ENCODE data around the gene DNTTIP2. TPM values are rescaled to one million over a fixed set of nuclear protein-coding genes. Genes with fewer than 3 reads are reported as not detected.

DNTTIP2 gene
- polyA plus RNA-seq, 1 donor from 2014 or later, result 43.8 TPM

- no peaks in the 10 kb centered on the region for H3K36me3 ChIP-seq (ENCODE audit: insufficient read depth, low read length)
Observed at GRCh38 chr1:93905051-93905450, 26.0 kb upstream of the DNTTIP2 start.

GRCh38 chr1:93904228-93904627 is 25.2 kb upstream of the DNTTIP2 start:
- H3K79me2 ChIP-seq (replicated peaks; ENCODE audit: insufficient read depth, low read length), result peaks cover 9% of the 10 kb centered on the region
- TF ChIP-seq POLR2AphosphoS5 (IDR thresholded peaks at IDR 0.05) (no peak), CTCF (IDR thresholded peaks at IDR 0.05; ENCODE audit: poor library complexity, severe bottlenecking) (no peak), SMC3 (conservative IDR thresholded peaks at IDR 0.05; ENCODE audit: poor library complexity) (no peak), RAD21 (conservative IDR thresholded peaks at IDR 0.05) (no peak), TAF1 (IDR thresholded peaks at IDR 0.05; ENCODE audit: low read depth) (no peak), EP300 (conservative IDR thresholded peaks at IDR 0.05; ENCODE audit: poor library complexity, severe bottlenecking) (no peak), REST (IDR thresholded peaks at IDR 0.05; ENCODE audit: borderline replicate concordance) (no peak)

More at GRCh38 chr1:93905051-93905450, 26.0 kb upstream of the DNTTIP2 start:
- H3K4me2 ChIP-seq (ENCODE audit: low read length), result no peak overlapping the region
- no peaks in the 10 kb centered on the region for H3F3A ChIP-seq (ENCODE audit: insufficient read depth, low read length, poor library complexity, severe bottlenecking)
- H3K27me3 ChIP-seq (ENCODE audit: insufficient read depth, low read depth, low read length), result no peaks in the 10 kb centered on the region
- H3K9ac ChIP-seq (ENCODE audit: low read length), result no peak overlapping the region
- no peaks in the 10 kb centered on the region for H4K20me1 ChIP-seq (ENCODE audit: insufficient read depth)
- no peak for TF ChIP-seq CTCF (IDR thresholded peaks at IDR 0.05; ENCODE audit: poor library complexity, severe bottlenecking)
- no peak for TF ChIP-seq POLR2AphosphoS5 (IDR thresholded peaks at IDR 0.05)
- no peak for TF ChIP-seq MXI1 (conservative IDR thresholded peaks at IDR 0.05; ENCODE audit: poor library complexity, severe bottlenecking)
- TF ChIP-seq EP300 (conservative IDR thresholded peaks at IDR 0.05; ENCODE audit: poor library complexity, severe bottlenecking), result no peak
- no peak for TF ChIP-seq SMC3 (conservative IDR thresholded peaks at IDR 0.05; ENCODE audit: poor library complexity)
- TF ChIP-seq EZH2 (IDR thresholded peaks at IDR 0.05; ENCODE audit: borderline replicate concordance, insufficient read depth, low read length, poor library complexity, severe bottlenecking), result no peak
- TF ChIP-seq REST (IDR thresholded peaks at IDR 0.05; ENCODE audit: borderline replicate concordance), result no peak
- no peak for TF ChIP-seq RAD21 (conservative IDR thresholded peaks at IDR 0.05)
- no peak for TF ChIP-seq TAF1 (IDR thresholded peaks at IDR 0.05; ENCODE audit: low read depth)
- H3K79me2 ChIP-seq (replicated peaks; ENCODE audit: insufficient read depth, low read length), result peaks cover 9% of the 10 kb centered on the region
- no peak overlapping the region for H3K27ac ChIP-seq (ENCODE audit: low read length)
- H3K4me3 ChIP-seq (ENCODE audit: low read length), result no peak overlapping the region
- no peaks in the 10 kb centered on the region for H3K9me2 ChIP-seq (ENCODE audit: insufficient read depth, low read length)
- no peak overlapping the region for H2AFZ ChIP-seq (ENCODE audit: low read depth, low read length)
- H3K9me3 ChIP-seq (ENCODE audit: low read length), result no peaks in the 10 kb centered on the region

More at GRCh38 chr1:93904228-93904627, 25.2 kb upstream of the DNTTIP2 start:
- H3K36me3 ChIP-seq (ENCODE audit: insufficient read depth, low read length), result no peaks in the 10 kb centered on the region
- no peaks in the 10 kb centered on the region for H3K9me3 ChIP-seq (ENCODE audit: low read length)
- no peaks in the 10 kb centered on the region for H3K27me3 ChIP-seq (ENCODE audit: insufficient read depth, low read depth, low read length)
- no peak overlapping the region for H3K4me2 ChIP-seq (ENCODE audit: low read length)
- H4K20me1 ChIP-seq (ENCODE audit: insufficient read depth), result no peaks in the 10 kb centered on the region
- no peak overlapping the region for H2AFZ ChIP-seq (ENCODE audit: low read depth, low read length)
- no peak overlapping the region for H3K4me3 ChIP-seq (ENCODE audit: low read length)
- no peak overlapping the region for H3K9ac ChIP-seq (ENCODE audit: low read length)
- H3K9me2 ChIP-seq (ENCODE audit: insufficient read depth, low read length), result no peaks in the 10 kb centered on the region
- H3F3A ChIP-seq (ENCODE audit: insufficient read depth, low read length, poor library complexity, severe bottlenecking), result no peaks in the 10 kb centered on the region
- no peak overlapping the region for H3K27ac ChIP-seq (ENCODE audit: low read length)

Measured in neural cell (in vitro differentiated cells).